Thymus (tissue), 11 donors: Measurements from ENCODE around the gene STARD6. TPM values are rescaled to one million over a fixed set of nuclear protein-coding genes. Genes with fewer than 3 reads are reported as not detected.

ENCODE experiments used
- DNase-seq, 9 donors: peaks; one replicate each; pipeline ENCODE4 v3.0.0-alpha.2; 2013; ENCODE audit warnings: low spot score in 9 of 9, low read depth in 6 of 9, missing footprints in 1 of 9
- H3K27ac ChIP-seq, 2 donors: one replicate each; pipeline ENCODE4 v1.5.1; 2013; ENCODE audit warnings: control low read depth in 1 of 2, low read depth in 1 of 2, low read length in 1 of 2, mild to moderate bottlenecking in 1 of 2, moderate library complexity in 1 of 2
- H3K27me3 ChIP-seq, 2 donors: one replicate each; pipeline ENCODE4 v1.5.1; 2013; ENCODE audit warnings: low read length in 1 of 2; ENCODE audit not compliant: control insufficient read depth in 2 of 2, insufficient read depth in 1 of 2
- H3K36me3 ChIP-seq, 2 donors: one replicate each; pipeline ENCODE4 v1.5.1; 2013; ENCODE audit warnings: low read length in 1 of 2, mild to moderate bottlenecking in 1 of 2, moderate library complexity in 1 of 2; ENCODE audit not compliant: control insufficient read depth in 2 of 2, insufficient read depth in 2 of 2
- H3K4me1 ChIP-seq, 2 donors: one replicate each; pipeline ENCODE4 v1.5.1; 2013; ENCODE audit warnings: low read length in 2 of 2; ENCODE audit not compliant: control insufficient read depth in 2 of 2, insufficient read depth in 2 of 2
- H3K4me3 ChIP-seq, 2 donors: one replicate each; pipeline ENCODE4 v1.5.1; 2013; ENCODE audit warnings: low read length in 2 of 2, control low read depth in 1 of 2, mild to moderate bottlenecking in 1 of 2
- H3K9me3 ChIP-seq, 2 donors: one replicate each; pipeline ENCODE4 v1.5.1; 2013; ENCODE audit warnings: low read length in 1 of 2, mild to moderate bottlenecking in 1 of 2; ENCODE audit not compliant: control insufficient read depth in 2 of 2, insufficient read depth in 1 of 2
- WGBS: extraction: QIAGEN DNeasy Blood & Tissue Kit; methylation state at CpG from one replicate; pipeline ENCODE4 v1.1.7; 2013; 5-methylcytosine and 5-hydroxymethylcytosine counted together
- polyA plus RNA-seq: library from polyadenylated mRNA; stranded (reverse); fragments of 200-250 nt; gene quantifications from one replicate; pipeline ENCODE4 v1.2.3, GENCODE V29; 2013
- total RNA-seq: library from RNA; stranded (reverse); fragments of 120-200 nt; gene quantifications from one replicate; pipeline ENCODE4 v1.2.4, GENCODE V29; 2013
- donor health status: healthy.

The STARD6 gene
- total and polyA plus RNA-seq, 2 donors = 0.09 to 0.21 TPM

GRCh38 chr18:54358495-54359040 lies 910 bp upstream of the STARD6 start:
- DNase-seq = peak in 4 of 9 donors; percentile 1 to 15 (median 7)
- peak overlapping the region; percentile 78 to 86 for H3K4me3 ChIP-seq
- peaks cover 0 to 6% of the 10 kb centered on the region in 2 donors for H3K36me3 ChIP-seq
- H3K27ac ChIP-seq = peak overlapping the region; percentile 83 to 93
- H3K4me1 ChIP-seq = peaks cover 7 to 8% of the 10 kb centered on the region in 2 donors
- no peaks in the 10 kb centered on the region for H3K27me3 ChIP-seq
- H3K9me3 ChIP-seq = no peaks in the 10 kb centered on the region
- 3% methylated on average over 21 of the region's 21 CpGs for WGBS

GRCh38 chr18:54357082-54357659 lies 487 bp downstream of the STARD6 start:
- Histone ChIP-seq H3K27ac (peak overlapping the region; percentile 68 to 93), H3K4me3 (peak overlapping the region; percentile 78 to 86), H3K27me3 (no peaks in the 10 kb centered on the region), H3K4me1 (peaks cover 7 to 8% of the 10 kb centered on the region in 2 donors), H3K36me3 (peaks cover 0 to 5% of the 10 kb centered on the region in 2 donors), H3K9me3 (no peaks in the 10 kb centered on the region)
- peak in 4 of 9 donors; percentile 13 to 26 (median 22) for DNase-seq
- WGBS = 2% methylated on average over 15 of the region's 15 CpGs

GRCh38 chr18:54351186-54351585 lies 6.5 kb downstream of the STARD6 start:
- H3K4me3 ChIP-seq = no peak overlapping the region
- no peaks in the 10 kb centered on the region for H3K9me3 ChIP-seq
- 96% methylated on average over 1 of the region's 1 CpG for WGBS
- no peaks in the 10 kb centered on the region for H3K27me3 ChIP-seq
- H3K27ac ChIP-seq = no peak overlapping the region
- no peak for DNase-seq
- H3K36me3 ChIP-seq = no peaks in the 10 kb centered on the region
- no peaks in the 10 kb centered on the region for H3K4me1 ChIP-seq

GRCh38 chr18:54338230-54338629 lies 19.4 kb downstream of the STARD6 start:
- DNase-seq = no peak
- WGBS = 96% methylated on average over 4 of the region's 4 CpGs
- no peaks in the 10 kb centered on the region for H3K9me3 ChIP-seq

GRCh38 chr18:54335638-54336173 lies 22.0 kb downstream of the STARD6 start:
- H3K27me3 ChIP-seq = no peaks in the 10 kb centered on the region
- H3K9me3 ChIP-seq = no peaks in the 10 kb centered on the region
- 95% methylated on average over 2 of the region's 2 CpGs for WGBS
- no peak overlapping the region for H3K27ac ChIP-seq
- H3K4me3 ChIP-seq = no peak overlapping the region
- DNase-seq = no peak
- no peaks in the 10 kb centered on the region for H3K36me3 ChIP-seq
- H3K4me1 ChIP-seq = no peaks in the 10 kb centered on the region

More at GRCh38 chr18:54338230-54338629, 19.4 kb downstream of the STARD6 start:
- H3K36me3 ChIP-seq = no peaks in the 10 kb centered on the region
- H3K27ac ChIP-seq = no peak overlapping the region
- no peaks in the 10 kb centered on the region for H3K4me1 ChIP-seq
- H3K27me3 ChIP-seq = no peaks in the 10 kb centered on the region
- no peak overlapping the region for H3K4me3 ChIP-seq

- WGBS = 79% methylated on average over 6 of the region's 6 CpGs
- H3K27me3 ChIP-seq = no peaks in the 10 kb centered on the region
- peak in 1 of 9 donors; percentile 5 for DNase-seq
Measured at GRCh38 chr18:54330768-54331548, 26.7 kb downstream of the STARD6 start.

GRCh38 chr18:54329787-54330186 lies 27.9 kb downstream of the STARD6 start:
- H3K4me3 ChIP-seq = no peak overlapping the region

More at GRCh38 chr18:54330768-54331548, 26.7 kb downstream of the STARD6 start:
- no peaks in the 10 kb centered on the region for H3K9me3 ChIP-seq
- no peaks in the 10 kb centered on the region for H3K36me3 ChIP-seq
- no peak overlapping the region for H3K4me3 ChIP-seq
- no peak overlapping the region for H3K27ac ChIP-seq
- no peaks in the 10 kb centered on the region for H3K4me1 ChIP-seq

GRCh38 chr18:54327818-54328217 lies 29.8 kb downstream of the STARD6 start:
- Histone ChIP-seq H3K4me3 (no peak overlapping the region), H3K27ac (no peak overlapping the region), H3K4me1 (no peaks in the 10 kb centered on the region), H3K9me3 (no peaks in the 10 kb centered on the region), H3K36me3 (no peaks in the 10 kb centered on the region), H3K27me3 (no peaks in the 10 kb centered on the region)
- DNase-seq = no peak
- 97% methylated on average over 4 of the region's 4 CpGs for WGBS

More at GRCh38 chr18:54329787-54330186, 27.9 kb downstream of the STARD6 start:
- Histone ChIP-seq H3K27me3 (no peaks in the 10 kb centered on the region), H3K9me3 (no peaks in the 10 kb centered on the region), H3K27ac (no peak overlapping the region), H3K4me1 (no peaks in the 10 kb centered on the region), H3K36me3 (no peaks in the 10 kb centered on the region)
- no peak for DNase-seq

- H3K9me3 ChIP-seq = no peaks in the 10 kb centered on the region
- H3K27me3 ChIP-seq = no peaks in the 10 kb centered on the region
- H3K4me3 ChIP-seq = no peak overlapping the region
- no peaks in the 10 kb centered on the region for H3K36me3 ChIP-seq
- no peaks in the 10 kb centered on the region for H3K4me1 ChIP-seq
- H3K27ac ChIP-seq = no peak overlapping the region
- 96% methylated on average over 2 of the region's 2 CpGs for WGBS
- DNase-seq = no peak
Measured at GRCh38 chr18:54323970-54324369, 33.7 kb downstream of the STARD6 start.
